Measurements from ENCODE around the gene LIMD2. TPM values are rescaled to one million over a fixed set of nuclear protein-coding genes. Genes with fewer than 3 reads are reported as not detected.

The LIMD2 gene
- total RNA-seq, 1 donor from 2014 or later, result 65.1 TPM

DNA sequence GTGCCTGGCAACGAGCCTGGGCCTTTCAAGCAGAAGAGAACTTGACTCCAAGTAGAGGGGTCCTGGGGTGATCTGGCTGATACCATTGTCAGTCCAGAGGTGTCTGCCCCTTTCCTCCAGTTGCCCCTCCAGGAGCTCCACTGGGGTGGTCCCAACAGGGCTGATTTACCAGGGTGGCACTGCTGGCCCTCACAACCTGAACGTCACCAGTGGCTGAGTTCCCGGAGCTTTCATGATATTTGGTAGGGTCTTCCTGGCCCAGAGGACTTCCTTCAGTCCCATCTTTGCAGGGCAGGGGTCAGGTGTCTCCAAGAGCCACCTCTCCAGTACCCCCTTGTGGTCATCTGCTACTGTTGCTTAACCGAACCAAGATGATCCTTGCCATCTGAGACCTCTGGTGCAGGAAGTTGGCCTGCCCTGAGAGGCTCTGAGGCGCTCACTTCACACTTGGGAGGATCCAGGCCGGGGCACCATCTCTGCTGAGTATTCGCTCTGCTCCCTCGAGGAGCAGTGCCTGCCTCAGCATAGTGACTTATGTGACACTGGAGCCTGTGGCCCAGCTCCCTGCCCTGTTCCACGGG lies 3.5 kb downstream of the LIMD2 start:
- TF ChIP-seq, protein P1, sequence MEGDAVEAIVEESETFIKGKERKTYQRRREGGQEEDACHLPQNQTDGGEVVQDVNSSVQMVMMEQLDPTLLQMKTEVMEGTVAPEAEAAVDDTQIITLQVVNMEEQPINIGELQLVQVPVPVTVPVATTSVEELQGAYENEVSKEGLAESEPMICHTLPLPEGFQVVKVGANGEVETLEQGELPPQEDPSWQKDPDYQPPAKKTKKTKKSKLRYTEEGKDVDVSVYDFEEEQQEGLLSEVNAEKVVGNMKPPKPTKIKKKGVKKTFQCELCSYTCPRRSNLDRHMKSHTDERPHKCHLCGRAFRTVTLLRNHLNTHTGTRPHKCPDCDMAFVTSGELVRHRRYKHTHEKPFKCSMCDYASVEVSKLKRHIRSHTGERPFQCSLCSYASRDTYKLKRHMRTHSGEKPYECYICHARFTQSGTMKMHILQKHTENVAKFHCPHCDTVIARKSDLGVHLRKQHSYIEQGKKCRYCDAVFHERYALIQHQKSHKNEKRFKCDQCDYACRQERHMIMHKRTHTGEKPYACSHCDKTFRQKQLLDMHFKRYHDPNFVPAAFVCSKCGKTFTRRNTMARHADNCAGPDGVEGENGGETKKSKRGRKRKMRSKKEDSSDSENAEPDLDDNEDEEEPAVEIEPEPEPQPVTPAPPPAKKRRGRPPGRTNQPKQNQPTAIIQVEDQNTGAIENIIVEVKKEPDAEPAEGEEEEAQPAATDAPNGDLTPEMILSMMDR (conservative IDR thresholded peaks at IDR 0.05), result peak; percentile 70
- Mint-ChIP-seq H3K4me3 (peak overlapping the region; percentile 45), H3K27me3 (no peaks in the 10 kb centered on the region), H3K27ac (peak overlapping the region; percentile 63), H3K36me3 (peaks cover 4% of the 10 kb centered on the region), H3K4me1 (ENCODE audit: unreplicated experiment) (peaks cover 3% of the 10 kb centered on the region), H3K9me3 (no peaks in the 10 kb centered on the region)
- no peak for DNase-seq (ENCODE audit: extremely low spot score, unreplicated experiment)

DNA sequence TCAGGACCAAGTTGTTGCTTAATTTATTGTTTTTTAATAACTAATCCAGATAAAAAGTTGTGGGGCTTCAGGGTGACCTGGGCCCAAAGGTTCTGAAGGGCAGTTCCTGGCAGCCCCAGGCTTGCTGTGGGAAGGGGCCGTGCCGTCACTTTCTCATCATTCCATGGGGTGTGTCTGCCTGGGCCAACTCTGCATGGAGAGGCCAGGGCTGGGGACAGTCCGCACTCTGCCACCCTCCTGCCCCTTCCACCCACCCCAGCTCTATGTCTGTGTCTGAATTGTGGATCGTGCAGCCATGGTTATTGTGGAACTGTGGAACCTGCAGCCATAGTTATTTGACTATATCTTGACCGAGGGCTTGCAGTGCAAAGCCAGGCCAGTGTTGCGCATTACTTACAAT lies 4.0 kb downstream of the LIMD2 start:
- Mint-ChIP-seq H3K9me3 (no peaks in the 10 kb centered on the region), H3K27ac (peak overlapping the region; percentile 63), H3K27me3 (no peaks in the 10 kb centered on the region), H3K4me3 (no peak overlapping the region), H3K36me3 (peaks cover 4% of the 10 kb centered on the region), H3K4me1 (ENCODE audit: unreplicated experiment) (no peaks in the 10 kb centered on the region)
- TF ChIP-seq, protein P1 (conservative IDR thresholded peaks at IDR 0.05), result no peak
- no peak for DNase-seq (ENCODE audit: extremely low spot score, unreplicated experiment)

DNA sequence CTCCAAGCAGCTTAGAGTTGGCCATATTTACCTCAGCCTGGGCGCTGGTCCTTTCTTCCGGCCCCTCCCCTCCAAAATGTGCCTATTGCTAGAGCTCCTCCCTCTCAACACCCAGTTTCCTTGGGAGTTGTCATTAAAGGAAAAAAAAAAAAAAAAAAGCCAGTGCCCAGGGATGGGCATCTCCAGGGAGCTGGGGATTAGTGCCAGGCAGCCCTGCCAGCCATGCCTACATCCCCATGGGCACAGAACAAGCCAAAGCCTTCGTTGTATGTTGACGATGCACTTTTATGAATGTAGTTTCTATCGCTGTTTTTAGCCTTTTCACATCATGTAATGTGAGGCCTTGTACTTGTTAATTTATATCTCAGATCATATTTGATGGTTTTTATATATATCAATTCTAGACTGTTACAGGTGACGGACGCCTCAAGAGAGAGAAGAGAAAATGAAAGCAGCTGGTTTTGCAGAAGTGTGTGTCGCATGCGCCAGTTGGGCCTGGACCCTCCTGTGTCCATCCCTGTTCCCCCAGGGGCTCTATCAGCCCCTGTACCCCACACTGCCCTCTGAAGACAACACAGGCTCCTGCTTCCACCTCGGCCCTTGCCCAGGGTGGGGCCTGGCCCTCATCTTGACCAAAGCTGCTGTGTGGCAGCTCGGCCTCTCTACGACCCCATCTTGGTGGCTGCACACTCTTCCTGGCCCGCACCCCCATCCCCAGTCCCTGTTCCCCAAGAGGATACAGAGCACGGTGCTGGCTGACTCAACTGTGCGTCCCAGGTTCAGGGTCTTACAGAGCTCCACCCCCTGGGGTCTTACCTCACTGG lies 4.8 kb downstream of the LIMD2 start:
- H3K4me3 Mint-ChIP-seq, result no peak overlapping the region
- no peak overlapping the region for H3K27ac Mint-ChIP-seq
- TF ChIP-seq, protein P1 (conservative IDR thresholded peaks at IDR 0.05), result no peak
- no peaks in the 10 kb centered on the region for H3K27me3 Mint-ChIP-seq
- peaks cover 4% of the 10 kb centered on the region for H3K36me3 Mint-ChIP-seq
- DNase-seq (ENCODE audit: extremely low spot score, unreplicated experiment), result no peak
- H3K4me1 Mint-ChIP-seq (ENCODE audit: unreplicated experiment), result no peaks in the 10 kb centered on the region
- H3K9me3 Mint-ChIP-seq, result no peaks in the 10 kb centered on the region

DNA sequence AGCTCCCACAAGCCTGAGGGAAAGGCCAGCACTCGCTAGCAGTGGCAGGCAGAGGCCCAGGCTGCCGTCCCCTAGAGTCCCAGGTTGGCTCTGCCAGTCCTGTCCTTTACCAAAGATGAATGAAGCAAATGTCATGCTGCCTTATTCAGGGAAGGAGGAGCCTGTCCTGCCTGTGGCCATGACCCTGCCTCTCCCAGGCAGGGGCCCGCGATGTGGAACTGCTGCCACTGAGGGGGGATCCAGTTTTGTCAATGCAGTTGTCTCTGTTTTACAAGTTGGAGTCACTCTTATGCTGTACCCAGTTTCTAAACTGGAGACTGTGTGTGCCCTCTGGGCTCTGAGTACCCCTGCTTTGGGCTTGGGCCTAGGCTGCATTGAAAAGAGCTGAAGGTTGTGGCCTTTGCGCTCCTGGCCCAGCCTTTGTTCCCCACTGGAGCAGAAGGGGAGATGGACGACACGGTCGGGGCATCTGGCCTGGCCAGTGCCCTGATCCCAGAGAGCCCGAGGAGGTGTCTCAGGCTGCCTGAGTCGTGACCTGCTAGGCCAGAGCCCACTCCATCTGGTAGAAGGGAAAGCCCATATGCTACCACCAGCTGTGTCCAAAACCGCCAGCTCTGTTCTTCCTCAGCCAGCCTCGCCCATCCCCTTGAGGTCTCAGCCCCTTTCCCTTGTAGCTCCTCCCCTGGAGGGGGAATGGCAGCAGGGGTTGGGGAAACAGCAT lies 5.5 kb downstream of the LIMD2 start:
- no peak overlapping the region for H3K27ac Mint-ChIP-seq
- H3K9me3 Mint-ChIP-seq, result no peaks in the 10 kb centered on the region
- DNase-seq (ENCODE audit: extremely low spot score, unreplicated experiment), result no peak
- H3K36me3 Mint-ChIP-seq, result peaks cover 4% of the 10 kb centered on the region
- H3K4me3 Mint-ChIP-seq, result no peak overlapping the region
- TF ChIP-seq, protein P1 (conservative IDR thresholded peaks at IDR 0.05), result no peak
- no peaks in the 10 kb centered on the region for H3K4me1 Mint-ChIP-seq (ENCODE audit: unreplicated experiment)
- H3K27me3 Mint-ChIP-seq, result no peaks in the 10 kb centered on the region

DNA sequence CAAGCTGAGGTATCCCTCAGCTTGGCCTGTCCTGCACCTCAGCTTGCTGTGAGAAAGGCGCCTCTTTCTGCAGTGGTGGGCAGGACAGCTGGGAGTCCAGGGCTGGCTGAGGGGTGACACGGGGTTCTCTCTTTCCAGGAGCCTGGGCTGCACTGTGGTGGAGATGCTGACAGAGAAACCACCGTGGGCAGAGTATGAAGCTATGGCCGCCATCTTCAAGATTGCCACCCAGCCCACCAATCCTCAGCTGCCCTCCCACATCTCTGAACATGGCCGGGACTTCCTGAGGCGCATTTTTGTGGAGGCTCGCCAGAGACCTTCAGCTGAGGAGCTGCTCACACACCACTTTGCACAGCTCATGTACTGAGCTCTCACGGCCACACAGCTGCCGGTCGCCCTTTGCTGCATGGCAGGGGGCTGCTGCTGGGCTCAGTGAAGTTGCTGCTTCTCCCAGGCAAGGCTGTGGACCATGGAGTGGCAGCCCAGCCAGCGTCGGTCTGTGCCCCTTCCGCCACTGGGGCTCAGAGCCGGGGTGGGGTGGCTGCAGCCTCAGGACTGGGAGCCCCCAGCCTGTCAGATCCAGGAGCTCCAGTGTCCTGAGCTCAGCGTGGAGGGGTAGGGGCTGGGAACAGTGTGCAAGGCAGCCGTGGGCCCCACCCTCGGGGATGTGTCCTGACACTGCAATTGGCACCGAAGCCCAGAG lies 6.4 kb downstream of the LIMD2 start:
- no peak overlapping the region for H3K27ac Mint-ChIP-seq
- H3K27me3 Mint-ChIP-seq, result no peaks in the 10 kb centered on the region
- TF ChIP-seq, protein P1 (conservative IDR thresholded peaks at IDR 0.05), result no peak
- no peak for DNase-seq (ENCODE audit: extremely low spot score, unreplicated experiment)
- no peaks in the 10 kb centered on the region for H3K4me1 Mint-ChIP-seq (ENCODE audit: unreplicated experiment)
- H3K4me3 Mint-ChIP-seq, result no peak overlapping the region
- no peaks in the 10 kb centered on the region for H3K9me3 Mint-ChIP-seq
- H3K36me3 Mint-ChIP-seq, result peaks cover 4% of the 10 kb centered on the region

Measured in type B pancreatic cell (in vitro differentiated cells).